Hematopoietic multipotent progenitor cell treated with erythropoietin and hydrocortisone succinate and interleukin-3 and kit ligand, for 6 days (in vitro differentiated cells): ENCODE results near the gene NKX1-1.
"Not testable (repeated sequence)": the region's sequence is repeated elsewhere in the genome, so short reads cannot be mapped to it uniquely, and the experiment has no call there.

Source experiments
- DNase-seq: peaks from one replicate; pipeline ENCODE4 v3.0.0-alpha.2; 2015

NKX1-1 gene

DNA sequence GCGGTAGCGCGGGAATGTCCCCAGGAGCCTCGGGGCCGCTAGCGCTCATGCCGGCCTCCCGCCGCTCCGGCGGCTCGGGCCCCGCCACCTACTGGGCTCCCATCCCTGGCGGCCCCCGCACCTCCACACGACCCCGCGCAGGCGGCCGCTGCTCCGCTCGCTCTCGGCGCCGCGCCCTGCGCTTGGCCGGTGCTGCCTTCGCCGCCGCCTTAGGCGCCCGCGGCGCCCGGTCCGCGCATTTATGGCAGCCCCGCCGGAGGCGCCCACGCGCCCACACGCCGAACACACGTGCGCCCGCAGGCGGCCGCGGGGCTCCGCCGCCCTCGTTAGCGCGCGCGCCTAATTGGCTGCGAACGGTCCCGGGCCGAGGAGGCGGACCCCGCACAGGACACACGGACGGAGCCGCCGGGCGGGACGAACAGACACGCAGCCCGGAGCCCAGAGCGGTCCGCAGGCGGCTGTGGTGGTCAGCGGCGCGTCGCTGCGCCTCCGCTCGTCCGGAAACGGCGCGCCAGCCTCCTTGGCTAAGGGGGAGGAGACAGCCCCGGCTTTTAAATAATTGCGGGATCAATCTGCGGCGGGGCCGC, at the start of gene NKX1-1:
NKX1-1 (minus strand) TSS at position 49 of the 587 bp plus-strand sequence; CDS start at position 49, 0 bp downstream.
- DNase-seq = no peak

DNA sequence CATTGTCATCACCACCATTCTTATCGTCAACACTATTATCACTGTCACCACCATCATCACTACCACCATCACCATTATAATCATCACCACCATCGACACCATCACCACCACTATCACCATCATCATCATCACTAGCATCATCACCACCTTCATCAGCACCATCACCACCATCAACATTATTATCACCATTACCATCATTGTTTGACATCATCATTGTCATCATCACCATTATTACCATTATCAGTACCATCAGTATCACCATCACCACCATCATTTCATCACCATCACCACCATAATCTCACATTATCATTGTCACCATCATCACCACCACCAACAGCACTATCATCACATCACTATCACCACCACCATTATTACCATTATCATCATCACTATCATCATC, 47.5 kb upstream of the NKX1-1 start:
- DNase-seq = no peak

GRCh38 chr4:1452431-1453051, 46.3 kb upstream of the NKX1-1 start:
- no peak for DNase-seq

DNA sequence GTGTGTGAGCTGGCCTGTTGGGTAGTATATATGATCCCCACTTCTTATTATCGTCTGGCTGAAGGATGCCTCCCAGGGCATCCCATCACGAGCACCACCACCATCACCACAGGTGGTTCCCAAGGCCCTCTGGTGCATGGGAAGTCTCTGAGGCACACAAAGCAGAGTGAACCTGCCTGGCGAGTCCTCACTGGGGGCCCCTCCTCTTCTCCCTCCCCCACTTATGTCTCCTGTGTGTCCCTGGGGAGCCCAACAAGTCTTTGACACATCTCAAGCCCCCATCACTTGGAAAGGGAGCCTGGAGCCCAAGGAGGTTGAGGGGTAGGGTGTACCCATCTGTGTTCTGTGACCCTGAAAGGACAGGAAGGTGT, 45.5 kb upstream of the NKX1-1 start:
- no peak for DNase-seq

DNA sequence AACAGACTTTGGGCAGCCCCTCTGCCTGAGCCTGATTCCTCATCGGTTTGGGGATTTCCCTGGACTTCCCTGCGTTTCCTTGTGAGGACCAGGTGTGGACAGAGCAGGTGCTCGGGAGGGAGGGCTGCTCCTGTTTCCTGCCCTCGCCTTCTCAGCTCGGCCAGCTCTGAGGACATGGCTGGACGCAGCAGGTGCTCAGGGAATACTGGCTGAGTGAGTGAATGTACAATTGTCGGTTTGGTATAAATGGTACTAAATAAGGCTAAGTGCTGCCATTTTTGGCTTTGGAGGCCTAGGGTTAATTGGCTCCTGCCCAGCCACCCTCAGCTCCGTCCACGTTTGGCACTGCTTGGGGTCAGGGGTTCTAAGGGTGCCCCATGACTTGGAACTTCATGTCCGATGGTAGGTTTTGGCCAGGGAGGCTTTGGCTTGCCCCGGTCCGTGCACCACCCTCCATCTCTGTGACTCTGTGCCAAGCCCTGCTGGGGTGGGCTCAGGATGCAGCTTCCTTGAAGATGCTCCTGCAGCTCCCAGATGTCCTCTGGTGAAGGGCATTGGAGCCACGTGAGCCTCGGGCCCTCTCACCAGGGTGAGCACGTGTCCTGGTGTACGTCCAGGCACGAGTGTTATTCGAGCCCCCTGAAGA, 45.0 kb upstream of the NKX1-1 start:
- no peak for DNase-seq

DNA sequence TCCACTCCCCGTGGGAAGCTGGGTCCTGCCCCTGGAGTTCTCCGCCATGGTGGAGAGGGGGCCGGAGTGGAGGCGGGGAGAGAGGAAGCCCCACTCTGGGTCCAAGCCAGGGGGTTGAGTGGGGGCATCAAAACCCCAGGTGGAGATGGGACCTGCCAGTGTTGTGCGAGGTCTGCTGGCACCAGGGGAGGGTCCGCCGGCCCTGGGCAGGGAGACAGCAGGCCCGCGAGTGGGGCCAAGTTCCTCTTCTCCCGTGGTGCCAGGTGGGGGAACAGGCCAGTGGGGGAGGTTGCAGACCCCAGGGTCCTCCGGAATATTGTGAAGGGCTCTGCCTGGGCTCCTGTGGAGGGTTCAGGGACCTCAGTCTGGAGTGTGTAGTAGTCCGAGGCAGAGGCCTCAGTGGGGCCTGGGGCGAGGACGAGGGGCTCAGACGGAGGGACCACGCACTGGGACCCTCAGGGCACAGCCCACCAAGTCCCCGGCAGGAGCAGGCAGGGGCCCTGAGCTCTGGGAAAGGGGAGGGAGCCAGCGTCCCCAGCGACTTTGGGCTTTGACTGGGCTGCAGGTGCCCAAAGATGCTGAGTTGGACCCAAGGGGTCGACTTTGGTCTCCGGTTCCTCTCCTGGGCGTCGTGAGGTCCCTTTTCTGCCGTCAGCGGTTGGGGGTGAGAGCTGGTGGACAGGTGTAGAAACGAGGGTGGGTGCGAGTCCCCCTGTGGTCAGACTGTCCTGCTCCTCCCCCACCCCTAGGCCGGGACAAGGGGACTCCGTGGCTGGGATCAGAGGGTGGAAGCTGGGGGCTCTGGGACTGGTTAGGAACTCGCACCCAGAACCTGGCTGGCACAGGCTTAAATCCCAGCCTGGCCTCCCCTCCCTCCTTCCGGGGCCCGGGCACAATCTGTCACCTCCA, 43.8 kb upstream of the NKX1-1 start:
- DNase-seq = no peak

DNA sequence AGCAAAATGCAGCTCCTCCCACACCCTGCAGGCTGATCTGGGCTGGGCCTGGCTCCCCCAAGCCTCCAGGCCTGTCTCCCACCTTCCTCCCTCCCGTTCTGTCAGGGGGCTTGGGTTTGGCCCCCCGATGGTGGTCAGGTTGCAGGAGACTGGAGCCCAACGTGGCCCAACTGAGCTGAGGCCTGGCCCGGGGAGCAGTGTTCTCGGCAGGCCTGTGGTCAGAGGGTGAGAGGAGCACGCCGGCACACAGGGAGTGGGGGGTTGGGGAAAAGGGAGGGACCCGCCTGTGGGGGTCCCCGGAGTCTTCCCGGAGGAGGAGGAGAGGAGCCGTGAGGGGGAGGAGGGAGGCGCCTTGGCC, 43.2 kb upstream of the NKX1-1 start:
- no peak for DNase-seq

DNA sequence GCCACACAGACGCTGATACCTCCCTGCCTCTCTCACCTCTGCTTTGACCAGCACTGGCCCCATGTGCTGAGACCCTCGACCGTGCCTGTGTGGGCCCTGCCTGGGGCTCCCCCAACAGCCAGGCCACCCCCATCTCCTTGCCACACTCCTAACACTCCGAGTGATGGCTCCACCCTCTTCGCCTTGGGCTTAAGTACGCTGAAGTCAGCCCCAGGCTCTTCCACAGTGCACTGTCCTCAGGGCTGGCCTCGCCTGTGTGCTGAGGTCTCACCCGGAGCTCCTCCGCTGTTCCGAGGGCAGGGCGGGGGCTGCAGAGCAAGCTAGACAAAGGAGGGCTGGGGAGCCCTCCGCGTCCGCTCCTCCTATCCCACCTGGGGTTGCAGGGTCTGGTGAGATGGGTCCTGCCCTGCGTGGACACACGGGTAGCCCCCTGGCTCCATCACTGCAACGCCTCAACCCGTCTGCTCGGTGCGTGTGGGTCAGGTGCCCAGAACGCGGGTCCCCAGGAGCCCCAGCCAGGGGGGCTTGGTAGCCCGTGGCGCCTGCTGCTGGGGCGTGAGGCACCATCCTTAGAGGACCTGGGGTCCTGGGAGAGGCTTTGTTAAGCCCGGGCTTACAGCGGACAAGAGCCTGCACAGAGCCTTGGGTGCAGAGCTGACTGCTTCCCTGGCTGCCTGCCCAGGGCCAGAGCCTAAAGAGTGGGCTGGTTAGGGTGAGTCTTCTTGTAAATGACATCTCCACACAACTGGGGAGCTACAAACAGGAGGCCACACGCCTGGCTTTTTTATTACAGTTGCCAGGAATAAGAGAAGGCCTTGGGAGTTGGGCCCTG, 42.6 kb upstream of the NKX1-1 start:
- DNase-seq = no peak

DNA sequence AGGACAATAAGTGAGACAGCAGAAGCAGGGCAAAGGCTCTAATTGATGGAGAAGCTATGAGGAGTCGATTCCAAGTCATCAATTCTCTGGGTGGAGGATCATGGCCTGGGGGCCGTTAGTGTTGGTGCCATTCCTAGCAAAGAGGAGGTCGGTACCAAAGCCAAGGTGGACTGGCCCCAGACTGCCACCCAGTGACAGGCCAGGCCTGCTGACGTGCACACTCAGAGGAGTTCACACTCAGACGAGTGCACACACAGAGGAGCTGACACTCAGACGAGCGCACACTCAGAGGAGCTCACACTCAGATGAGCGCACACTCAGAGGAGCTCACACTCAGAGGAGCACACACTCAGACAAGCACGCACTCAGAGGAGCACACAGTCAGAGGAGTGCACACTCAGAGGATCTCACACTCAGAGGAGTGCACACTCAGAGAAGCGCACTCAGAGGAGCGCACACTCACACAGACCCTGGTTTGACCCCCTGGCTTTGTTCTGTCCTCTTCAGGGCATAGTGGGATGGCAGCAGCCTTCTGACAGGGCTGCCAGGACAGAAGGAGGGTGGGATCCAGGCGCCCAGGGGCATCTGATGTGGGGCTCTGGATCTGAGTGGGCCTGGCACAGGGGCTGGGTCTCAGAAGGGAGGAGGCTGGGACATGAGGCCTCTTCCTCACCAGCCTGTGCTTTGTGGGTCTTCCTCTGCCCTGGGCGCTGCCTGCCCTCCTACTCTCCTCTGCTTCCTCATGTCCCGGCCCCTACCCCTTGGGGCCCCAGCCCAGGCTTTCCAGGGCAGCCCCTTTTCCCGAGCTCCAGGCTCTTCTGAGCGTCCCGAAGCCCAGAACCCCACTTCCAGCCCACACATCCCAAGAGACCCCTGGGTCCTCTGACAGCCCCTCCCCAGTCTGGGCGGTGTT, 41.7 kb upstream of the NKX1-1 start:
- no peak for DNase-seq

- no peak for DNase-seq
Measured at GRCh38 chr4:1446502-1447386, 40.5 kb upstream of the NKX1-1 start.

GRCh38 chr4:1445716-1446445, 39.6 kb upstream of the NKX1-1 start:
- DNase-seq = no peak

GRCh38 chr4:1443688-1444172, 37.5 kb upstream of the NKX1-1 start:
- not testable (repeated sequence) for DNase-seq

DNA sequence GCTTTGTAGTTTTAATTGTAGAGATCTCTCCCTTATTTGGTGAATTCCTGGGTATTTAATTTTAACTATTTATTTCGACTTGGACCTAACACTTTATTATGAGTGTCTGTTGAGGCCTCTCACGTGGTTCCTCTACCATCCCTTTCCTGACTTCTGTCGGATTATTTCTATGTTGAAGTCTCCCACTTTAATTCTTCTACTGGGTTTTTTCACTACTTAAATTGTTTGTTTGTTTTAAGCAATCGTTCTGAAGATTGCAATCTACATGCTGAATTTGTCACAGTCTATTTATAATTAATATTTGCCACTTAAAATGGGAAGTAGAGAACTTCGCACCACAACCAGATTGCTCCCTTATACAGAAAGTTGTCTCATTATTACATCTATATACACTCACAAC, 20.8 kb upstream of the NKX1-1 start:
- no peak for DNase-seq

- no peak for DNase-seq
Measured at GRCh38 chr4:1421657-1422056, 15.4 kb upstream of the NKX1-1 start.

- no peak for DNase-seq
Measured at GRCh38 chr4:1419708-1420107, 13.5 kb upstream of the NKX1-1 start.

- no peak for DNase-seq
Measured at GRCh38 chr4:1418494-1419285, 12.4 kb upstream of the NKX1-1 start.

DNA sequence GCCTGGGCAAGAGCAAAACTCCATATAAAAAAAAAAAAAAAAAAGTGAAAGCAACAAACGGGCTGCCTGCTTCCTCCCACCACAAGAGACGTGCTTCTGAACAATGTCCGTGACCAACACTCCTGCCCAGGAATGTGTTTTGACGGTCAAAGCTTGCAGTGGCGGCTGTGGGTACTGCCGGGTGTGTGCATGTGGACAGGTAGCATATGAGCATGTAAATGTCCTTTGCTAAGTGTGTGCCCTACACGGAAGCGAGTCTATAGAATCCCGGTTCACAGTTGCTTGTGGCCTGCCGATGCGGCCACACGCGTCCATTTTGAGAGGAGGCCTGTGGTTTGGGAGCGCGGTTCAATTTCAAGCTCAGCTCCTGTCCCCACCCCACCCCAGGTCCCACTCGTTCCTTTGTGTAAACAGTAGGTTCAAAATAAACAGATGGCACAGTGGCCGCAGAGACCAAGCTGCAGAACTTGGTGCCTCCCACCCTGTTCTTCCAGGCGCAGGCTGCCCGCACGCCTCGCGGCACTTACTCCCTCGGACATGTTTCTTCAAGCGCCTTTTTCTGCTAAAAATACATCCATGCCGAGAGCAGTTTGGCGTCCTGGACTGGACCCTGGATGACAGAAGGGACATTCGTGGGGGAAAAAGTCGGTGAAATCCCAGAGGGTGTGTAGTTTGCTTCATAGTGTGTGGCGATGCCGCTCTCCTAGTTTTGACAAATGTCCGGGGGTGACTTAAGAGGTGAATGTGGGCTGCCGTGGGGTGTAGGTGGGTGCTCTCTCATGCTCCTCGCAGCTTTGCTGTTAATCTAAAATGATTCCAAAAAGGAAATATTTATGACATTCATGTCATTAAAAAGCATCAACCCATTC, 11.5 kb upstream of the NKX1-1 start:
- DNase-seq = no peak

DNA sequence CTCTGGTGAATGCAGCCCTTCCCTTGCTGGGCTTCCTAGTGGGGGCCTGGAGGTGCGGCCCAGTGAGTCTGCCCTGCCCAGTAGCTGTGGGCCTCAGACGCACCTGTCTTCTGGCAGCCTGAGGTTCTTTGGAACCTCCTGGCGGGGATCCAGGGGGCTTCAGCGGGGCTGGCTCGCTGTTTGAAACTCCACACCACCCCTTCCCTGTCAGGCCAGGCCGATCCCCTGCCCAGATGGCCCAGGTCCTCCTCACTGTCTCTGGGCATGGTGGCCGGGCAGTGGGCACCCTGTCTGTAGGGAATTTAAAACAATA, 10.7 kb upstream of the NKX1-1 start:
- DNase-seq = no peak
